SU-DHL-6 (cell line): Measurements from ENCODE around the gene PCDHGA7.

ENCODE experiments used
- EZH2phosphoT487 ChIP-seq: fragments of 200-600 bp; sonication (generic), shearing (Covaris generic); conservative IDR thresholded peaks from 2 replicates; pipeline ENCODE4 v1.6.1; 2018; ENCODE audit warnings: mild to moderate bottlenecking, antibody characterized with exemption, low read length, moderate library complexity, mixed read lengths
- TF ChIP-seq, protein P1 (sequence below): fragments of 200-600 bp; sonication (generic); IDR thresholded peaks from one replicate; pipeline ENCODE4 v1.5.1; 2017; ENCODE audit warnings: antibody characterized with exemption, mild to moderate bottlenecking, low read length, moderate library complexity; ENCODE audit not compliant: insufficient read depth, poor library complexity, severe bottlenecking

DNA sequence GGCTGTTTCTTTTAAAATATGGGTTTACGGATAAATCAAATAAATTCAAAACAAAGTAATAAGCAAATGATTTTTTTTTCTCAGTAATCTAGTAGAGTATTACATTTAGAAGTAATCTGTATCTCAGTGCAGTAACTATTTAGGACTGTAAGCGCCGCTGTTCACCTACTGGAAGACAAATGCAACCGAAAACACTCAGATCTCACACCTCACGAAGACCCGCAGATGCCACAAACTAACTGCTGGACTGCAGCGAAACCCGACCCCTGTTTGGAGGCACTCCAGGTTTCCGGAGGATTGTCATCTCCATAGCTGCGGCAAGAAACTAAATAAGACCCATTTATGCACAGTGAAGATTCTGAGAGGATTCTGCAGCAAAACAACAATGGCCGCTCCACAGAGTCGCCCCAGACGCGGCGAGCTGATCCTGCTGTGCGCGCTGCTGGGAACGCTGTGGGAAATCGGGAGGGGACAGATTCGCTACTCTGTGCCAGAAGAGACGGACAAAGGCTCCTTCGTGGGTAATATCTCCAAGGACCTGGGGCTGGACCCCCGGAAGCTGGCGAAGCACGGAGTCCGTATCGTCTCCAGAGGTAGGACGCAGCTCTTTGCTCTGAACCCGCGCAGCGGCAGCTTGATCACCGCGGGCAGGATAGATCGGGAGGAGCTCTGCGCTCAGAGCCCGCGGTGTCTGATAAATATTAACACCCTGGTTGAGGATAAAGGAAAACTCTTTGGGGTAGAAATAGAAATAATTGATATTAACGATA, 10.1 kb downstream of the PCDHGA7 start, which contains the start of gene PCDHGA8:
- TF ChIP-seq, protein P1, sequence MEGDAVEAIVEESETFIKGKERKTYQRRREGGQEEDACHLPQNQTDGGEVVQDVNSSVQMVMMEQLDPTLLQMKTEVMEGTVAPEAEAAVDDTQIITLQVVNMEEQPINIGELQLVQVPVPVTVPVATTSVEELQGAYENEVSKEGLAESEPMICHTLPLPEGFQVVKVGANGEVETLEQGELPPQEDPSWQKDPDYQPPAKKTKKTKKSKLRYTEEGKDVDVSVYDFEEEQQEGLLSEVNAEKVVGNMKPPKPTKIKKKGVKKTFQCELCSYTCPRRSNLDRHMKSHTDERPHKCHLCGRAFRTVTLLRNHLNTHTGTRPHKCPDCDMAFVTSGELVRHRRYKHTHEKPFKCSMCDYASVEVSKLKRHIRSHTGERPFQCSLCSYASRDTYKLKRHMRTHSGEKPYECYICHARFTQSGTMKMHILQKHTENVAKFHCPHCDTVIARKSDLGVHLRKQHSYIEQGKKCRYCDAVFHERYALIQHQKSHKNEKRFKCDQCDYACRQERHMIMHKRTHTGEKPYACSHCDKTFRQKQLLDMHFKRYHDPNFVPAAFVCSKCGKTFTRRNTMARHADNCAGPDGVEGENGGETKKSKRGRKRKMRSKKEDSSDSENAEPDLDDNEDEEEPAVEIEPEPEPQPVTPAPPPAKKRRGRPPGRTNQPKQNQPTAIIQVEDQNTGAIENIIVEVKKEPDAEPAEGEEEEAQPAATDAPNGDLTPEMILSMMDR = peak; percentile 20
- no peak for TF ChIP-seq EZH2phosphoT487
